SK-N-MC (cell line): ENCODE results near the gene PAOX.

ENCODE experiments used
- DNase-seq: peaks from one replicate; pipeline ENCODE4 v3.0.0-alpha.2; 2011; ENCODE audit warnings: low read depth, low spot score
- H3K27ac ChIP-seq: fragments of 200-600 bp; sonication (generic); 2 replicates; pipeline ENCODE4 v1.5.1; 2016; ENCODE audit warnings: mixed run types
- H3K36me3 ChIP-seq: fragments of 200-600 bp; sonication (generic); 2 replicates; pipeline ENCODE4 v1.6.1; 2017; ENCODE audit warnings: antibody characterized with exemption, low read length, mixed read lengths; ENCODE audit not compliant: insufficient read depth
- H3K4me3 ChIP-seq: fragments of 200-600 bp; sonication (generic); 2 replicates; pipeline ENCODE4 v1.5.1; 2016
- H3K9ac ChIP-seq: fragments of 200-600 bp; sonication (generic); 2 replicates; pipeline ENCODE4 v1.8.0; 2017; ENCODE audit warnings: mixed run types, mixed read lengths; ENCODE audit not compliant: insufficient read length
- H3K9me3 ChIP-seq: fragments of 200-600 bp; sonication (generic); 2 replicates; pipeline ENCODE4 v1.6.1; 2017; ENCODE audit warnings: low read depth, mild to moderate bottlenecking, antibody characterized with exemption, low read length, moderate library complexity, mixed read lengths
- EZH2 ChIP-seq: fragments of 200-600 bp; sonication (generic); IDR thresholded peaks from one replicate; pipeline ENCODE4 v1.6.1; 2017; ENCODE audit warnings: antibody characterized with exemption
- FOXP2 ChIP-seq: optimal IDR thresholded peaks from 2 replicates; pipeline ENCODE3; 2011; ENCODE audit warnings: mild to moderate bottlenecking, moderate library complexity; ENCODE audit not compliant: insufficient read depth; ENCODE audit errors: extremely low read length, control extremely low read depth
- POLR2AphosphoS5 ChIP-seq: IDR thresholded peaks from 2 replicates; pipeline ENCODE4 v1.6.1; 2012; ENCODE audit warnings: mild to moderate bottlenecking, low read depth, low read length, borderline replicate concordance

Gene PAOX

DNA sequence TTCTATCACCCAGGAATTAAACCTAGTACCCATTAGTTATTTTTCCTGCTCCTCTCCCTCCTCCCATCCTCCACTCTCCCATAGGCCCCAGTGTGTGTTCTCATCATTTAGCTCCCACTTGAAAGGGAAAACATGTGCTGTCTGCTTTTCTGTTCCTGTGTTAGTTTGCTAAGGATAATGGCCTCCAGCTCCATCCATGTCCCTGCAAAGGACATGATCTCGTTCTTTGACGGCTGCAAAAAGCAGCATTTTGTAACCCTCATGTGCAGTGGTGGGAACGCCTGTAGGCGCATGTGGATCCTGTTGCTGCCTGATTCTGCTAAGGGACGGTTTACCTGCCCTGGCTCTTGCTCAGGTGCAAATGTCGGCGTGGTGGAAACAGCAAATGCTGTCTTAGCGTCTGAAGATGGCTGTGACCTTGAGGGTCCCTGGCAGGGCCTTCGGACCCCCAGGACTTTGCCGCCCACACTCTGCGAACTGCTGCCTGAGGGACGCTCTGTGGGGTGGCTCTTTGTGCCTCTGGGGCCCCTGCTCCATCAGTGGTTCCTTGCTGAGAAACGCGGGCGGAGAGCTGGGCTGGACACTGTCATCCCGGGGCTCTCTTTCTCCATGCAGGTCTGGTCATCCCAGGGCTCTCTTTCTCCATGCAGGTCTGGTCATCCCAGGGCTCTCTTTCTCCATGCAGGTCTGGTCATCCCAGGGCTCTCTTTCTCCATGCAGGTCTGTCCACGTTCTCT, 9.3 kb downstream of the PAOX start:
- H3K4me3 ChIP-seq: no peak overlapping the region
- H3K27ac ChIP-seq: no peak overlapping the region

DNA sequence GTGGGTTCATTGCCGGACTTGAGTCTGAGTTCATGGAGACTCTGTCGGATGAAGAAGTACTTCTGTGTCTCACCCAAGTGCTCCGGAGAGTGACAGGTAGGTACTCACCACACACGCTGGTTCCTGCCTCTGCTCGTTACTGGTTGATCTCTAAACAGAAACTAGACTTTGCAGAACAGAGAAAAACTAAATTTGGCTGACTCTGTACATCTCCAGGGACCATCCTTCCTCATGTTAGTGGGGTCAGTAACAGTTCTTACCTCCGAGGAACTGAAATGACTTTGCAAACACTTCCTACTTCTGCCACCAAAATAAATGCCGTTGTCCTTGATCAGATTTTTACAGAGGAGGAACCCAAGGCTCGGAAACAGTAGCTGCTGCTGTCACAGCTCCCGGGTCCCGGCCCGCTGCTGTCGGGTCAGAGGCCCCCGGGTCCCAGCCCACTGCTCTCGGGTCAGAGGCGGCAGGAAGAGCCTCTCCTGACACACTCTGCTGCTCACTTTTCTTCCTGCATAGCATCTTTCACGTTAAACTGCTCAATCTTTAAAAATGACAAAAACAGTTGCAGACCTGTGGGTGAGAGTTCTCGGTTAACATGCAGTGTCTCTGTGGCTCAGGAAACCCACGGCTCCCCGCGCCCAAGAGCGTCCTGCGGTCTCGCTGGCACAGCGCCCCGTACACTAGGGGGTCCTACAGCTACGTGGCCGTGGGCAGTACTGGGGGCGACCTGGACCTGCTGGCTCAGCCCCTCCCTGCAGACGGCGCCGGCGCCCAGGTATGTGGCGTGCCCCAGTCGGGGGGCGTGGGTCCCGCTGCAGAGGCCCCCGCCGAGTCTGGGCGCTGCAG, 10.1 kb downstream of the PAOX start:
- Histone ChIP-seq H3K27ac (no peak overlapping the region), H3K36me3 (no peaks in the 10 kb centered on the region), H3K9me3 (no peaks in the 10 kb centered on the region), H3K4me3 (no peak overlapping the region), H3K9ac (no peak overlapping the region)
- TF ChIP-seq FOXP2: no peak
- TF ChIP-seq EZH2: no peak
- no peak for TF ChIP-seq POLR2AphosphoS5
- DNase-seq: no peak

More for the DNA sequence above, 9.3 kb downstream of the PAOX start:
- H3K9me3 ChIP-seq: no peaks in the 10 kb centered on the region
- no peak for TF ChIP-seq POLR2AphosphoS5
- no peaks in the 10 kb centered on the region for H3K36me3 ChIP-seq
- DNase-seq: no peak
- no peak overlapping the region for H3K9ac ChIP-seq

DNA sequence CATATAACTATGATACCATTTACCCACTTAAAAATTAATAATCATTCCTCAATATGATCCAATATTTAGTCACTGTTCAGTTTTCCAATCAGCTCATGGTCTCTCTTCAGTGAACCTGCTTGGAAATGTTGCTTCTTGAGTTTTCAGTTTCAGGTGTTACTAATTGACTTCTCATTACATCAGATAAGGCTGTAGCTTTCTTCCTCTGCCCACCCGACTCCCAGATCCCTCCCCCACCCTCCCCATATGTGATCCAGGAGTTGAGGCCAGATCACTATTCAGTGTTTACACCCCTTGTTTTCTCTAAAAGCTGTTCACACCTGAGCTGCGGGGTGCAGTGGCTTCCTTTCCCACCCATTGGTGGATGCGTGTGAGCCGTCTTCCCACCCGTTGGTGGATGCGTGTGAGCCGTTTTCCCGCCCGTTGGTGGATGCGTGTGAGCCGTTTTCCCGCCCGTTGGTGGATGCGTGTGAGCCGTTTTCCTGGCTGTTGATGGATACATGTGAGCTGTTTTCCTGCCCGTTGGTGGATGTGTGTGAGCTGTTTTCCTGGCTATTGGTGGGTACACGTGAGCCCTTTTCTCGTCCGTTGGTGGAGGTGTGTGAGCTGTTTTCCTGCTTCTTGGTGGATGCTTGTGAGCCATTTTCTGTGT, 11.7 kb downstream of the PAOX start:
- TF ChIP-seq POLR2AphosphoS5 (no peak), FOXP2 (no peak), EZH2 (no peak)
- H3K36me3 ChIP-seq: no peaks in the 10 kb centered on the region
- no peak overlapping the region for H3K4me3 ChIP-seq
- no peak for DNase-seq
- H3K9ac ChIP-seq: no peak overlapping the region
- H3K27ac ChIP-seq: no peak overlapping the region
- H3K9me3 ChIP-seq: no peaks in the 10 kb centered on the region

- H3K4me3 ChIP-seq: no peak overlapping the region
- H3K27ac ChIP-seq: no peak overlapping the region
Measured at GRCh38 chr10:133391249-133391635, 12.2 kb downstream of the PAOX start.

GRCh38 chr10:133391761-133392518, 12.9 kb downstream of the PAOX start:
- no peak for TF ChIP-seq FOXP2
- Histone ChIP-seq H3K36me3 (no peaks in the 10 kb centered on the region; the same call in 1 of the 2 replicates), H3K27ac (no peak overlapping the region), H3K9ac (no peak overlapping the region), H3K9me3 (no peaks in the 10 kb centered on the region), H3K4me3 (no peak overlapping the region)
- DNase-seq: no peak

More at GRCh38 chr10:133391249-133391635, 12.2 kb downstream of the PAOX start:
- DNase-seq: no peak
- H3K9me3 ChIP-seq: no peaks in the 10 kb centered on the region
- TF ChIP-seq FOXP2 (no peak), EZH2 (no peak), POLR2AphosphoS5 (no peak)
- H3K9ac ChIP-seq: no peak overlapping the region
- H3K36me3 ChIP-seq: no peaks in the 10 kb centered on the region; the same call in 1 of the 2 replicates

- H3K4me3 ChIP-seq: peak overlapping the region; percentile 84
- no peaks in the 10 kb centered on the region for H3K9me3 ChIP-seq
- peaks cover 5% of the 10 kb centered on the region; the same call in 1 of the 2 replicates for H3K36me3 ChIP-seq
- peak overlapping the region; percentile 66 for H3K9ac ChIP-seq
- TF ChIP-seq EZH2 (no peak), POLR2AphosphoS5 (no peak), FOXP2 (no peak)
- no peak for DNase-seq
- H3K27ac ChIP-seq: peak overlapping the region; percentile 68; the same call in 1 of the 2 replicates
Measured at GRCh38 chr10:133393401-133394063, 14.5 kb downstream of the PAOX start.

DNA sequence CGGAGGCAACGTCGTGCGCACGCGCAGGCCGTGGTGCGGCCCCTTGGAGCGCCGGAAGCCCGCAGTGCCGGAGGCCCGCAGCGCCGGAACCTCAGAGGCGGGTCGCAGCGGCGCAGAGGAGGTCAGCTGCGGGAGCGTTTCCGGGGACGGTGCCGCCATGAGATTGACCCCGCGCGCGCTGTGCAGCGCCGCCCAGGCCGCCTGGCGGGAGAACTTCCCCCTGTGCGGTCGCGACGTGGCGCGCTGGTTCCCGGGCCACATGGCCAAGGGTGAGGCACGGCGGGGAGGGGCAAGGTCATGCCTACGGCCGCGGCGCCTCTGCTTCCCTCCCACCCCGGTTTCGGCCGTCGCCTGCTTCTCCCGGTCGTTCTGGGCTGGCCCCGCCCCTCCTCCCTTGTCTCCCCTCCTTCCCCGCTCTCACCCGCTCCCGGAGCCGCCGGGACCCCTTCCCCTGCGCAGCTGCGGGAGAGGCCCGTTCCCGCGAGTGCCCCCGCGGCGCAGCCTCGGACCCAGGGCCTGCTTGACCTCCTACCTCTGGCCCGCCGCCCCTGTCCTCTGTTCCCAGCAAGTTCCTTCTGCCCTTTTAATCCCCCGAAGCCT, 15.1 kb downstream of the PAOX start, which contains the start of gene MTG1:
Gene MTG1, plus strand, starts transcription at position 94 of the 600 bp plus-strand sequence. Its CDS starts 64 bp downstream, at position 158.
- no peak for TF ChIP-seq EZH2
- peak; percentile 79; the same call in 1 of the 2 replicates for TF ChIP-seq POLR2AphosphoS5
- H3K9me3 ChIP-seq: no peaks in the 10 kb centered on the region
- peaks cover 7% of the 10 kb centered on the region; the same call in 1 of the 2 replicates for H3K36me3 ChIP-seq
- H3K27ac ChIP-seq: peak within 1 kb of the TSS; percentile 68
- peak within 1 kb of the TSS; percentile 84 for H3K4me3 ChIP-seq
- no peak for DNase-seq
- H3K9ac ChIP-seq: peak within 1 kb of the TSS; percentile 90
